Fibroblast of peridontal ligament (primary cell): ENCODE data around the gene CAMK2A.

Experiments used
- DNase-seq: peaks from one replicate; pipeline ENCODE4 v3.0.0-alpha.2; 2010; ENCODE audit errors: extremely low read depth

Gene CAMK2A

DNA sequence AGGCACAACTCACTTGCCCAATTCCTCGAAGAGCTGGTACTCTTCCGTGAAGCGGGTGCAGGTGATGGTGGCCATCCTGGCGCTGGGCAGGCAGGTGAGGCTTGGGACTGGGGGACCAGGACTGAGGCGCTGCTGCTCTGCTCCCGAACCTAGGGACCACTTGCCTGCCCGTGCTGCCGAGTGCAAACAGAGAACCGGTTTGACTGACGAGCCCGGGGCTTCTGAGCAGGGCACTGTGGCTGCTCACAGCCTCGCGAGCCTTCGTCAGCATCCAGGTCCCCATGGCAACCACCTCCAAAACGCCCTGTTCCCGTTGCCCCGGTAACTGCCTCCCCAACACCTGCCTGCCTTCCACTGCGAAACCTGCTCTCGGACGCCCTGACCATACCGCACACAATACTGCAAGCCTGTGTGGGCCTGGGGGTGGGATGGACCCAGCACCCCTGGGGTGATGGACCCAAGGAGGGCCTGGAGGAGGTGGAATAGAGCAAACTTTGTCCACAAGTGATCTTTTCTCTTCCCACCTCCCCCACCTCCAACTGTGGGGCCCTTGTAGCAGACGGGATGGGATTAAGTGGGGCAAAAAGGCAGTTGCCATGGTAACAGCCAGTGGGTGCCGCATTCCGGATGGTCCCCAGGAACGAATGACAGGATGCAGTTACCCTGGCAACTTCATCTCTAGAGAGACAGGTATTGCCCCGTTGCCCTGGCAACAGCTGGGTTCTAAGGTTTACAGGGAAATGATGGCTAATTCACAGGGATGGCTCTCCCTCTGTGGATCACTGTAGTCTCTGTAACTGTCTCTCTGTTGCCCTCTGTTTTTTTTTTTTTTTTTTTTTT, at the start of gene CAMK2A:
Gene CAMK2A, minus strand, starts transcription at position 223 of the 840 bp plus-strand sequence. Its CDS starts 148 bp downstream, at position 75.
- no peak for DNase-seq

DNA sequence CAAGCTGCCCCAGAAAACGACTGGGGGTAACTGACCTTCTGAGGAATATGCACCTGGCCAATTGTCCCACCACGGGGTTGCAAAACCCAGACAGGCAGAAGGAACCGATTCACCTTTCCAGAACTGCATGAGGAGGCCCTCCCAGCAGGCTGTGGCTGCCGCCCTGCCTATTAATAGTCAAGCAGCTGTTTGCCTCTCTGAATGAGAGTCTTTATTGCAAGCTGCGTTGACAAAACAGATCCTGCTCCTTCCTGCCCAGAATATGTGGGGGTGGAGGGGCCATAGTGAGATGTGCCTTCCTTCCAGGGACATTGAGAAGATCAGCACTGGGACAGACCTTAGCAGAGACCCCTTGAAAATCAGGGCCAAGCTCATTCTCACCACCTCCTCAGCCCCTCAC, 49.6 kb upstream of the CAMK2A start:
- DNase-seq = no peak

DNA sequence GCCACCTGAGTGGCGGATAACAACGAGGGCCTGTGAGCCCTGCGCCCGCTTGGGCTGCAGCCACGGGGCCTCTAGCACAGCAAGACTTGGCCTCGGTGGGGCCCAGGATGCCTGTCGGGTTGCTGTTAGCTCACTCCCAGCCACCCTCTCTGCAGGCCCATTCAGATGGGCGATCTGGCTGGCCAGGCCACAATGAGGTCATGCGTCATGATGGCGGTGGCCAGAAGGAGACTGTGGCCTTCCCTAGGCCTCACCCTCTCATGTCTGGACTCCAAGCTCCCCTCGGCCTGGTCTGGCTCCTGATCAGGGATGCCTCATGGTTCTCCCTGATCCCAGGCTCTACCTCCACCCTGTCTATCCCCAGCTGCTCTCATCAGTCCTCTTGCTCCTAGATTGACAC, 49.0 kb upstream of the CAMK2A start:
- DNase-seq = no peak

DNA sequence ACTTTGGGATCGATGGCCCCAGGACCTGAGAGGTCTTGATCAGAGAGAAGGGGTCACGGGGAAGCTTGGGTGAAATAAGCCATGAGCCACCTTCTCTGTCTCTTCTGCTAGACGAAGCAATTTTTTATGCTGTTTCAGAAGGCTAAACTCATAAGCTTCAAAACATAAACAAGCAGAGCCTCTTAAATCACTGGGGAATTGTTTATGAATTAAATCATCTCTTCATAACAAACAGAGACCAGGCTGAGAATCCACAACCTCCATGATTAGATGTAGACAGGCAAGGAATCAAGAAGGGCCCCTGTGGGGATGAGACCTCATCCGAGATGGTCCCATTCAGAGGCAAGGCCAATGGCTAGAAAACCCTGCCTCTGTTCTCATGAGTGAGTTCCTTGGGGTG, 46.2 kb upstream of the CAMK2A start:
- DNase-seq = no peak

DNA sequence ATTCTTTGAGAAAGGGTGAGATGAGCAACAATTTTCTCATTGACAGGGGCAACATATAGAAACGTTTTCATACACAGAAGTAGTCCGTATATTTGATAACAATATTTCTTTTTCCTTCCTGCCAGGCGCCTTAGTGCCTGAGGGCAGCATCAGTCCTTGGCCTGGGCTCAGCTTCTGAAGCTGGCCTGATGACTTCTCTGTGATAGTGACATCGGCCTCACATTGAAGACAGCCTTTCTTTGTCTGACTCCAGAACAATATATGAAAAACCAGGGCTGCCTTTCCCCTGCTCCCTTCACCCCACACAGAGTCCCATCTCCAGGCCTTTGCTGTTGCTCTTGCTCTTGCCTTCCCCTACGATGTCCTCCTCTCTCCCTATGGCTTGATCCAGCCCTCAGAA, 43.8 kb upstream of the CAMK2A start:
- DNase-seq = no peak

DNA sequence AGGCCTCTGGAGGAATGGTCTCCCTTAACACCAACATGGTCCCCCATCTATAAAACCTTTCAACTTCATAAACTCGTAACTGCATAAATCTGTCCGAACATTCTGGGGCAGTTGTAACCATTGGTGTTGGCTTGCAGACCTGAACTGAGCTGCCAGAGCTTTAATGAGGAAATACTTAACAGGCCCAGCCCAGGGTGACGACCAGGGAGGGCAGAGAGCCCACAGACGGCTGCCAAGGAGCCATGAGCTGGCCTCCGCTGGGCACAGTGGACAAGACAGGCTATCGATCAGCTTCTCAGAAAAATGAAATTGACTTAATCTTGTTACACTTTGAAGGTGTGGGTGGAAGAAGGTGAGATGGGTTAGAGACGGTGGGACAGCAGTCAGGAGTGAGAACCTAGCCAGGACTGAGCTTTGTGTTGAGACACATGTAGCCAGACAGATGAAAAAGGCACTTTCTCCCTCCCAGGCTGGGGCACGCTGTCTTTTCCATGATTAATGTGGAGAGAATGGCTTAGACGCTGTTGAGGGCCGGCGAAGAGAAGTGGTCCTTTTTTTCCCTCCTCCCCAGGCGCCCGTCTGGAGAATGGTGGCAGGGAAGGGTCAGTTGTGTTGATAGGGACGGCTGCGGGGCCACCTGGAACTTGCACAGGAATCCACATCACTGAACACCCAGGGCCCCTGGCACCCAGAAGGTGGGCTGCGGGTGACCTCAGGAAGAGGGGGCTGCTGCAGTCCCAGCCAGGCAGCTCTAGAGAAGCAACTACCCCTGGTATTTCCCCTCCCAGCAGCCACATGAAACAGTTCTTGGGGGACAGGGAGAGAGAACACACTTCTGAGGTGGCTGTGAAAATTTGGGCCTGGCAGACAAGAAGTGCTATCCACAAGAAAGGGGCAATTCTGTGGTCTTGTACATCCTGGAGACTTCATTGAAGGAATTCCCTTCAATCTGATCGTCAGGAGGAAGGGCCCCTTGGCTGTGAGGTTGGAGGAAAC, 40.6 kb upstream of the CAMK2A start:
- DNase-seq = no peak

DNA sequence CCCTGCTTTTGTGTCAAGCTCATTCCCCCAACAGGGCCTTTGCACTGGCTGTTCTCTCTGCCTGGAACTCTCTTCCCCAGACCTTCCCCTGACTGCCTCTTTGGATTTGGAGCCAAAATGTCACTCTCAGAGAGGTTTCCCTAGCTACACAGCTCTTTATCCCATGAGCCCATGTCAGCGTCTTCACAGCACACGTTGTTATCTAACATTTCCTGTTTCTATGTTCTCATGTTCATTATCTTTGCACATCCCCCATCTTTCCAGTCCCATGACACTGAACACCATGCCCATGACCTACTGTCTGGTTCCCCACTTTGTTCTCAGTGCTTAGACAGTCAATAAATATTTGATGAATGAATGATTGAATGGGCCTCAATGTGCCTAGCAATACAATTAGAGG, 39.5 kb upstream of the CAMK2A start:
- DNase-seq = no peak

DNA sequence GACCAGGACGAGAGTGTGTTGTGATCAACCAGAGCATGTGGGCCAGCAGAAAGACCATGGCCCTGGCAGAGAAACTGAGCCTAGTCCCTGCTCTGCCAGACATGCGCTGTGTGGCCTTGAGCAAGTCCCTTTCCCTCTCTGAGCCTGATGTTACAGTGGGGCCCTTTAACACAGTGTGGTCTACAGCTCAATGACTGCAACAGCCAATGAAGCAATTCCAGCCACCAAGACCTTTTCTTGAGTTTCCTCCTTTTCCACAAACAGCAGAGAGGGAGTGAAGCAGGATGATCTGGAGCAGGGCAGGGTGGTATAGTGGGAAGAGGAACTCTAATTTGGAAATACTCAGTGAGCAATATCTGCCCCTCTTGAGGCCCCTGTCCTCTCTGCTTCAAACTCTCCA, 38.9 kb upstream of the CAMK2A start:
- no peak for DNase-seq

DNA sequence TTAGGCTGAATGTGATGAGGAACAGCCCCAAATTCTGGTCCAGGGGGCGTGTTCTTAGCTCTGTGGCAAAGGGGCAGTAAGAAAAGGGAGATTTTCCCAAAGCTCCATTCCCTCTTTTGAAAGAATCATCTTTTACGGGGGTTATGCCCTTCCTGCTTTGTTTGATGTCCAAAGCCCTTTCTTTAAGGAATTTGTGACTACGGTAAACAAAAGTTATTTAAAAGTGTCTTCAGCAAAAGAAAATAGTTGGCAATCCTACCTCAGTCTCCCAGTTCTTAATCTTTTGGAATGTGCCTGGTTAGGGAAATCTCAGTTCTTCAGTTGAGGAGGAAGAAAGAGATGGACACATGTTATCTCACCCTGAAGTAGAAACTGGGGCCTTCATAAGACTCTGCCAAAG, 37.6 kb upstream of the CAMK2A start:
- DNase-seq = no peak

DNA sequence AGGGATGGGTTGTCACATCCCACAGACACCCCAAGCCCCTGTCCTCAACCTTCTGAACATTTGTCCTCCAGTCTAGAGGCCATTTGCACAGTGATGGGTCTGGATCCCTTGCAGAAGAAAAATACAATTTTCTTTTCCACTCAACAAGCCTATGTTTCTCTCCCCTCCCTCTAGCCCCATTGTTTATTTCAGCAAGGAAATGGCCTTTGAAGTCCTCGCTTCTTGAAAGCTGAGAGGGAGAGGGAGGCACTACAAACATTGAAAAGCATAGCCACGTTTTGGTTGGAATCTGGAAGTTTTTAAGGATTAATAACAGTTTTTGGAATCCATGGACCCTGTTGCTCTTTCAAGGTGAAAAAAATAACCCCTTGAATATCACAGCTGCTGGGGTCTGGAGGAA, 37.1 kb upstream of the CAMK2A start:
- no peak for DNase-seq

DNA sequence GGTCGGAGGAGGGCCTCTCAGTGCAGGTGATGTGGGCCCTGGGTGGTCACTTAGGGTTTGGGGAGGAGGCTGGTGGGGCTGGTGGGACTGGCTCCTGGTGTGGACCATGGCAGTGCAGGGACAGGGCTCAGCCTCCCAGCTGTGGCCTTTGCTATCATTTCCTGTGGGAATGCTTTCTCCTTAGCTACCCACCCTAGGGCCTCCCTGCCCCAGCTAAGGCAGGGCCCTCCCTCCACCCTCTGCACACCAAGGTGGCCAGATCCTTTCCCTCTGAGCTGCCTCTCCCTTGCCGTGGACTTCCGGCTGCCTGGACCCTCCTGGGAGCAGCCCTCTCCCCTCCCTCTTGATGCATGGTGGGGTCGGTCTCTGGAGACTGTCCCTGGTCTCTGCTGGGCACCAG, 35.9 kb upstream of the CAMK2A start:
- DNase-seq = no peak

DNA sequence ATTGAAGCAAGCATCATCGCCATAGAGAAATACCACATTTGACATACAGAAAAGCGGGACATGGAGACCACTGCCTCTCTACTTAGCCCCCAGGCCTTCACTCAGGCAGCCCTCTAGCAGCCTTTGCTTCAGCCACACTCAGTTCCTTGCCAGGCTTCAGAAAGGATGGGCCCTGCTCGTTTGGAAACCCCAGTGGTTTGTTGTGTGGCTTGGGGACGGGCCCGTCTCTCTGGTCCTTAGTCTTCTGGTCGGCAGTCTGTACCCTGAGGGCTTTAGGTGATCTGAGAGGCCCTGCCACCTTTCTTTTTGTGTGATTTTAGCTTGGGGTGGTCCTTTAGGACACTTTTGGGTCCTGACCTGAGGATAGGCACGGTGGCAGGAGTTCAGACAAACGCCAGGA, 34.2 kb upstream of the CAMK2A start:
- DNase-seq = no peak

DNA sequence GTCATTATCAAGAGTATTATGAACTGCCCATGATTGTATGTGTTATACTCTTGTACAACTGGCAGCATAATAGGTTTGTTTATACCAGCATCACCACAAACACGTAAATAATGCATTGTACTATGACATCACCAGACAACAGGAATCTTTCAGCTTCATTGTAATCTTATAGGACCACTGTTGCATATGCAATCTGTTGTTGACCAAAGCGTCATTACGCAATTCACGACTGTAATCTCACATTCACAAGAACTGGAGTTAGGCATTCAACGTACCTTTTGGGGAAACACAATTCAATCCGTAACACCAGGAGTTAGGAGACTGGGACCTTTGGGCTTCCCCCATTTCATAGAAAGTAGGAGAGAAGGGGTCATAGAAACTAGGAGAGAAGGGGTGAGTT, 33.5 kb upstream of the CAMK2A start:
- DNase-seq = peak; percentile 50

DNA sequence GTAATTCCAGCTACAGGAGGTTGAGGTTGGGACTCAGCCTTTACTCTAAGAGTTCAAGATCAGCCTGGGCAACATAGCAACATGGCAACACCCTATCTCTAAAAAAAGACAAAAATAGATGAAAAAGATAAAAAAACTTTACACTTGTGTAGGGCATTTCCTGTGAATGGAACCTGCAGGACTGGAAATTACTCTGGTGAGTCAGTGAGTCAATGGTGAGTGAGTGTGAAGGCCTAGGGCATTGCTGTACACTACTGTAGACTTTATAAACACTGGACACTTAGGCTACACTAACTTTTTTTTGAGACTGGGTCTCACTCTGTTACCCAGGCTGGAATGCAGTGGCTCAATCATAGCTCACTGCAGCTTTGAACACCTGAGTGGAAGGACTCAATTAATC, 32.6 kb upstream of the CAMK2A start:
- no peak for DNase-seq

DNA sequence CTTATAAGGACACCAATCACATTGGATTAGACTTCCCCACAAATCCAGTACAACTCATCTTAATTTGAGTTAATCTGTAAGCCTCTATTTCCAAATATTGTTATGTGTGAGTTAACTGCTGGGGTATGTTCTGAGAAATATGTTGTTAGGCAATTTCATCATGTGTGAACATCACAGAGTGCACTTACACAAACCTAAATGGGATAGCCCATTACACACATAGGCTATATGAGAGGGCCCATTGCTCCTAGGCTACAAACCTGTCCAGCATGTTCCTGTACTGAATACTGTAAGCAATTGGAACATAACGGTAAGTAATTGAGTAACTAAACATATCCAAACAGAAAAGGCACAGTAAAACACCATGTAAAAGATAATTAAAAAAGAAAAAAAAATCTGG, 32.2 kb upstream of the CAMK2A start:
- peak; percentile 40 for DNase-seq

DNA sequence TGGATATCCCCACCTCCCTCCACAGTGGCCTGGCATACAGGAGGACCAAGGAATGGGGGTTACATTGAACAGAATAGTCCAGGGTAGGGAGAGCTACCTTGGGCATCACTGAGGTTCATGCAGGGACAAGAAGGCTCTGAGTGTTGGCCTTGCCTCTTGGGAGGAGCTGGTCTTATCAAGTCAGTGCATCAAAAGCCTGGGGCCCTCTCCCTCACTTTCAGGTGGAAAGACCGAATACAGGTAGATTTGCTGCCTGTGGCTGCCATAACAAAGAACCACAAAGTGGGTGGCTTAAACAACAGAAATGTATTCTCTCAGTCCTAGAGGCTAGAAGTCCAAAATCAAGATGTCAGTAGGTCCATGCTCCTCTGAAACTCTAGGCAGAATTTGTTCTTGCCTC, 31.6 kb upstream of the CAMK2A start:
- no peak for DNase-seq

DNA sequence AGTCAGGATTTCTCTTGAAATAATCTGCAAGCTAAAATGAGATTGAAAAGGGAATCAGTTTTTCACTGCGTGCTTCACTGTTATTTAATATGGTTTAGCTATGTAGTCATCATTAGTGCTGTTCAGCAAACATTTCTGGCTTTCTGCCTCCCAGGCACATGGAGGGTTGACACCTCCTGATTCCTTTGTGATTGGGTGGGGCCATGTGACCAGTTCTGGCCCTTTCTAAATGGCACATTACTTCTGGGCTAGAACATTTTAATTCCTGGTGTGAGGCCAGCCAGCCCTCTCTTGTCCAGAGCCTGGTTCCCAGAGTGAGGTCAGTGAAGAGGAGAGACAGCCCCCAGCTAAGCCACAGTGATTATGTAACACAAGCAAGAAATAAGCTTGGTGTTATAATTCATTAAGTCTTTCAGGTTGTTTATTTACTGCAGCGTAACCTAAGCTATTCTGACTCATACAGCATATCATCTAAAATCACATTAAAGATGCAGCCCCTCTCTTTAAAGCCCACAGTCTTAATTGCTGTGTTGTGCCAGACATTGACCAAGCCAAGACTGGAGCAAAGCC, 30.6 kb upstream of the CAMK2A start:
- DNase-seq = peak; percentile 84

DNA sequence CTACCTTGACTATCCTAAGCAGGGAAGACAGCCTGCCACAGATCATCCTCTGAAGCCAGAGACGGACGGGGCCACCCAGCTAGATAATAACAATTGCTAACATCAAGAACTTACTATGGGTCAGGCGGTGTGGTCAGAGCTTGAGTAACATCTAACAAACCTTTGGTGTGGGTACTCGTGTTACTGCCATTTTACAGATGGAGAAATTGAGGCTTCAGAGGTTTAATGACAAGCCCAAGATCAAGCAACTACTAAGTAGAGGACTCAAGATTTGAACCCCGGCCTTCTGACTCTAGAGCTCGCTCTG, 29.9 kb upstream of the CAMK2A start:
- DNase-seq = no peak

DNA sequence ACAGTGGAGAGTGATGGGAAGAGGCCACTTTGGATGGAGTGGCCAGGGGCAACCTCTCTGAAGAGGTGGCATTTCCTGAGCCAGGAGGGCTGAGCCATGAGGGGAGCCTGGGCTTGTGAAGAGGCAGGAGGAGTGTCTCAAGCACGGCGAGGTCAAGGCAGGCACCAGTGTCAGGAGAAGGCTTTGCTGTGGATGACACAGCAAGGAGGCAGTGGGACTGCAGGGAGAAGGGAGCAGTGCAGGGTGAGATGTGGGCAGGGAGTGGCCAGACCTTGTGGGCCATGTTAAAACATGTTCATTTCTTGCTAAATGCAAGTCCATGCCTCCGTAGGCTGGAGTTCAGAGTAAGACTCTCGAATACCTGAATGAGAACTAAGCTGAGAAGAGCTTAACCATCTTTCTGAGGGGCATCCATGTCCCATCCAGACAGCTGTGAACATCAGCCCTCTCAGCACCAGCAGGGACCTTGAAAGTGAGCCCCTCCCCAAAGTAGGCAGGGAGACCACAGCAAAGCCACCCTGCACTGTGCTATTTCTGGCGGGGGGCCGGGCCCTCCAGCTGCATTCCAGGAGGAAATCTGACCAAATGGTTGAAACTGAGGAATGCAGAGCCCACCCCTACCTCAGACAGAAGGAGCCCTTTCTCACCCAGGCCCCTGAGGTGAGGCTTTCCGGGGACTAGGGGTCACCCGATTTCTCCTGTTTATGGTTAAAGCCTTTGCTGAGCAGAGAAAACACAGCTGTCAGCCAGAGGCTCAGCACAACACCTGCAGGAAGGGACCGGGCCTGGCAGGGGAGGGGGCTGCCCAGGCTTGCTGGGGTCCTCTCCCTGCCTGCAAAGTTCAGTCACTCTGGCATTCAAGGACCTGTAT, 29.3 kb upstream of the CAMK2A start:
- DNase-seq = no peak

DNA sequence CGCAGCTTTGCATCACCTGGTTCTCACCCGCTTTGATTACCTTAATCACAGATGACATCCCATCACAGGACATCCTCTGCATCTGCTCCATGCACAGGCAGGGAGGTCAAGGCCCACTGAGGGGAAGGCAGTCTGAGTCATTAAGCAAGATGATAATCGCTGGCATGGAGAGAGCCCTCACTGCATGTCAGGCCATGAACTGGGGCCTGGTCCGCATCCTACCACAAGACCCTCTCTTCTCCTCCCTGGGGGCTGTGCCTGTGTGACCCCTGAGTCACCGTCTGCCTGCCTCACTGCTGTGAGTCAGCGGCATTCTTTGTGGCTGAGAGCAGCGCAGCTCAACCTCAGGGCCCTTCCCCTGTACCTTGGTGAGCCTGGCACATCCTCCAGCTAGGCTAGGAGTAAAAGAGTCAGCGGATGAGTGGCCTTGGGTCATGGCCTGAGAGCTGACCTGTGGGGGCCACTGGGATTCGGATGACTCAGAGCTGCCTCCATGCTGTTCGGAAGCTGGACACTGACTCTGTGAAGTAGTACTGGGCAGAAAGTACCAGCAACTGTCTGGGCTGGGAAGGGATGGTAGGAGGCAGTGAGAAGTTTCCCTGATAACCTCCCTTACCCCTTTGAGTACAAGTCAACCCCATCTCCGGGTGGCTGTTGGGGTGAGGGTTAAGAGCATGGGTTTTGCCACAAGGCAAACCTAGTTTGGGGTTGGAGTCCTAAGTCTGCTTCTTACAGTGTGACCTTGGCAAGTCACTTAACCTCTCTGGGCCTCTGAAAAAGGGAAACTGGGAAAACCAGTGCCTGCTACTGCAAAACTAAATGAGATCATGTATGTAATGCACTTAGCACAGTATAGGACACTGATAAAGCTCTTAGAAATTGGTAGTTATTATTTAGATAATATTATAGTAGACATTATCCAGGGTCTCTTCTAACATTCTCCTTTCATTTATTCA, 27.8 kb upstream of the CAMK2A start:
- peak; percentile 80 for DNase-seq

DNA sequence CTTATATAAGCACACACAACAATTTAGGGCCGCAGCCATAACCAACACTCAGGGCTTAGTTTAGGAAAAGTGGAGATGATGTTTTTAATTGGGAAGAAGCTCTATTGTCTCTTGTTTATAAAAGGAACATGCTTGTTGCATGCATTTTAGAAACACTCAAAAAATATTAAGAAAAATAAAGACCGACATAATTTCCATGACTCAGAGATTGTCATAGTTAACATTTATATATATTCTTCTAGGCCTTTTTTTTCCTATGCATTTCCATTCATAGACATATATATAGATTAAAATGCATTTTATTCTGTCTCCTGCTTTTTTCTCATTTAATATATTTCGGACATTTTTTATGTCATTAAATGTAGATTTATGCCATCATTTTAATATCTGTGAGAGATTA, 26.7 kb upstream of the CAMK2A start:
- no peak for DNase-seq
